ENCODE data around the gene CFAP251. TPM values are rescaled to one million over a fixed set of nuclear protein-coding genes. Genes with fewer than 3 reads are reported as not detected.
"Not testable (repeated sequence)": the region's sequence is repeated elsewhere in the genome, so short reads cannot be mapped to it uniquely, and the experiment has no call there.

CFAP251 gene
- polyA plus RNA-seq, 1 donor, result 1.3 TPM

DNA sequence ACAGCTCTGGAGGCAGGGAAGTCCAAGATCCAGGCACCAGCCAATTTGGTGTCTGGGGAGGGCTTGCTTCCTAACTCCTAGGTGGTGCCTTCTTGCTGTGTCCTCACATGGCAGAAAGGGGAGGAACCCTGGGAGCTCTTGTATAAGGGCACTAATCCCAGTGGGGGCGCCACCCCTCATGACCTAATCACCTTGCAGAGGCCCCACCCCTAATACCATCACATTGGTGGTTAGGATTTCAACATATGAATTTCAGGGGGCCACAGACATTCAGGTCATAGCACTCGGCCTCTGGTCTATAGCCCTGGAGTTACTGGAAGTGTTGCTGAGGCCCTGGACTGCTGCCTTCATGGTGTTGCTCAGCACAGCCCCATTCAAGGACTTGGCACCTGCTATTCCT, 15.2 kb upstream of the CFAP251 start:
- no peak for DNase-seq (ENCODE audit: low read depth)

- no peak for DNase-seq (ENCODE audit: low read depth)
These were observed 12.6 kb upstream of the CFAP251 start for GRCh38 chr12:121905746-121906145.

DNA sequence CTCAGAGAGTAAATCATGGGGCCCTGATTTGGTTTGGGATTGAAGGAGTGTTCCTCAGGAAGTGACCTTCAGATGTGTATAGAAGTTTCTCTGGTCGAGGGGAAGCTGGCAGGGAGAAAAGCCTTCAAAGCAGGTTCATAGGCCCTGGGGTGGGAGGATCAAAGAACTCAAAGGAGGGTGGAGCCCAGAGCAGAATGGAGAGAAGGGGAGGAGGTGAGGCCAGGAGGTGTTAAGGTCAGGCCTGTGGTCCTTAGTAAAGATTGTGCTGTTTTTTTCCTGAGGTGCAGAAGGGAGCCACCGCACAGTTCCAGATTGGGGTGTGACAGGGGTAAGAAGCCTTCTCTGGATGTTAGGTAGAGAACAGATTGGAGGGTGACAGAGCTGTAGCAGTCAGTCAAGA, 9.7 kb upstream of the CFAP251 start:
- no peak for DNase-seq (ENCODE audit: low read depth)

DNA sequence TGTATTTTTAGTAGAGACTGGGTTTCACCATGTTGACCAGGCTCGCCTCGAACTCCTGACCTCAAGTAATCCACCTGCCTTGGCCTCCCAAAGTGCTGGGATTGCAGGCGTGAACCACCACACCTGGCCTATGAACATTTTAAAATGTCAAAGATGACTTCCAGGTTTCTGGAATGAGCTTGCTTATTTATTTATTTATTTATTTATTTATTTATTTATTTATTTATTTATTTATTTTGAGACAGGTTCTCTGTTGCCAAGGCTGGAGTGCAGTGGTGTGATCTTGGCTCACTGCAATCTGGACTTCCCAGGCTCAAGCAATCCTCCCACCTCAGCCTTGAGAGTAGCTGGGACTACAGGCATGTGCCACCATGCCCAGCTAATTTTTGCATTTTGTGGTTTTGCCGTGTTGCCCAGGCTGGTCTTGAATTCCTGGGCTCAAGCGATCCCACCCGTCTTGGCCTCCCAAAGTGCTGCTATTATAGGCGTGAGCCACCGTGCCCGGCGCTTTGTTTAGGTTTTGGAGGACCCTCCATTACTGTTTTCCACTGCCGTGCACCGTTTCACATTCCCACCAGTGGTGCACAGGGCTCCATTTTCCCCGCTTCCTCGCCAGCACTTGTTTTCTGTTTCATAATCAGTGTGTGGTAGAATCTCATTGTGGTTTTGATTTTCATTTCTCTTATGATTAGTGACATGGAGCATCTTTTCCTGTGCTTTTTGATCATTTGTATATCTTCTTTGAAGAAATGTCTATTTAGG, 6.4 kb upstream of the CFAP251 start:
- DNase-seq (ENCODE audit: low read depth), result no peak

GRCh38 chr12:121915841-121916321, 2.5 kb upstream of the CFAP251 start:
- no peak for DNase-seq (ENCODE audit: low read depth)

DNA sequence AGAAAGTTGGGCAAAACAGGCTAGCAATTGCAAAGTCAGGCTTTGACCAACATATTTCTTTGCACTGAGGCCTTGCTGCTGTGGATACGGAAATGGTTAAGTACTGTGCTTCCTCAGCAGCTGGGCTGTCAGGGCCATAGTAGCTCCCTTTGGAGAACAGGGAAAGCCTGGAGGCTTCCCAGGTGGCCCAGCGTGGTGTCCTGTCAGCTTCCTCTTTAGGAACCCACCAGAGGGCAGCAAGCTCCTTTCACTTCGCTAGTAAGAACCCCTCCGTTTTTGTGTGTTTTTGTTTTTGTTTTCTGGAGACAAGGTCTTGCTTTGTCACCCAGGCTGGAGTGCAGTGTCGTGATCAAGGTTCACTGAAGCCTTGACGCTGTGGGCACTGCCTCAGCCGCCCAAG, 1.7 kb upstream of the CFAP251 start:
- no peak for DNase-seq (ENCODE audit: low read depth)

DNA sequence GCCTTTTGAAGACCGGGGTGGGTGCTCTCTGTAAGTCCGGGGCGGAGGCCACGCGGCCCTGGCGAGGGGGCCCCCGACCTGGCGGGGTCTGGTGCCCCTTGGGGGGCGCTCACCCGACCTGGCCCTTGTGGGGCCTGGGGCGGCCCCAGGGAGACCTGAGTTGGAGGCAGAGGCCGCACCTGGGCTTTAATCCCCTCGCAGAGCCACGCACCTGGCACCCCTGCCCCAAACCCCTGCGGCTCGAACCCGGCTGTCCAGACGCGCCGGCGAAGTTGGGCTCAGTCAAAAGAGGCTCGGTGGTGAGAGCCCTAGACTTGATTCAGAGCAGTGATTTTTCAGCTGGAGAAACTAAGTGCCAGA, 267 bp downstream of the CFAP251 start:
- DNase-seq (ENCODE audit: low read depth), result no peak

GRCh38 chr12:121921066-121921465, 2.7 kb downstream of the CFAP251 start:
- DNase-seq (ENCODE audit: low read depth), result no peak

DNA sequence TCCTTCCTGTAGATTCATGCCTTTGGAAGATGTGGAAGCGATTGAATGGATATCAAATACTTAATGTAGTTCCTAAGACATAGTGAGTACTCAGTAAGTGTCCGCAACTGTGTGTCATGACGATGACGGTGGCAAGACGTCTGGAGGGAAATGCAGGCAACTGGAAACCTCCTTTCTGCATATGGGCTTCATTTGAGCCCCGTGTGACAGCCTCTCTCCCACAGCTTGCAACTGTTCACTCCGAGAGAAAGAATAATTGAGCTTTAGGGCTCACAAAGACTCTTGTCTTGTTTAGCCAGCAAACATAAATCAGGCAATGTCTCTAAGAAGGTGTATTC, 6.9 kb downstream of the CFAP251 start:
- no peak for DNase-seq (ENCODE audit: low read depth)

DNA sequence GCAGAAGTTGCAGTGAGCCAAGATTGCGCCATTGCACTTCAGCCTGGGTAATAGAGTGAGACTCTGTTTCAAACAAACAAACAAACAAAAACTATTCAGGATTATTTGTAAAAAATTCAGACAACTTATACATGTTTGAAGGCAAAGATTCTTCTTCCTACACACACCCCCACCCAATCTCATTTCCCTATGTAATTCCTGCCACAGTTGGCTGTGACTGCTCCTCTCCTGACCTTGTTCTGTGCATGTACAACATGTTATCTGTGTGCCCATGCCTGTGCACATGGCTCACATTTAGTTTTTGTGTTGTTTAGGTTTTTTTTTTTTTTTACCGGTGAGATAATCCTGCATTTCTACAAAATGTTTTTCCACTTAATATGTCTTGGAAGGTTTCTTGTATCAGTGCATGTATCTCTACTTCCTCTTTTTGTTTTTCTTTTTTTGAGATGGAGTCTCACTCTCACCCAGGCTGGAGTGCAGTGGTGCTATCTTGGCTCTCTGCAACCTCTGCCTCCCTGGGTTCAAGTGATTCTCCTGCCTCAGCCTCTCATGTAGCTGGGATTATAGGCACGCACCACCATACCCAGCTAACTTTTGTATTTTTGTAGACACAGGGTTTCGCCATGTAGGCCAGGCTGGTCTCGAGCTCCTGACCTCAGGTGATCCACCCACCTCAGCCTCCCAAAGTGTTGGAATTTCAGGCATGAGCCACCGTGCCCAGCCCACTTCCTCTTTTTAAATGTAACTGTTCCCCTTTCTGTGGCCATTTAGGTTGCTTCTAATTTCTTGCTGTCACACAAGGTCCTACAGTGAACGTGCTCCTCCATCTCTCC, 8.7 kb downstream of the CFAP251 start:
- no peak for DNase-seq (ENCODE audit: low read depth)

- no peak for DNase-seq (ENCODE audit: low read depth)
These were observed 9.4 kb downstream of the CFAP251 start for GRCh38 chr12:121927813-121928212.

GRCh38 chr12:121929545-121929944, 11.2 kb downstream of the CFAP251 start:
- not testable (repeated sequence) for DNase-seq (ENCODE audit: low read depth)

- DNase-seq (ENCODE audit: low read depth), result no peak
These were observed 12.5 kb downstream of the CFAP251 start for GRCh38 chr12:121930862-121931261.

GRCh38 chr12:121932176-121932536, 13.8 kb downstream of the CFAP251 start:
- no peak for DNase-seq (ENCODE audit: low read depth)

DNA sequence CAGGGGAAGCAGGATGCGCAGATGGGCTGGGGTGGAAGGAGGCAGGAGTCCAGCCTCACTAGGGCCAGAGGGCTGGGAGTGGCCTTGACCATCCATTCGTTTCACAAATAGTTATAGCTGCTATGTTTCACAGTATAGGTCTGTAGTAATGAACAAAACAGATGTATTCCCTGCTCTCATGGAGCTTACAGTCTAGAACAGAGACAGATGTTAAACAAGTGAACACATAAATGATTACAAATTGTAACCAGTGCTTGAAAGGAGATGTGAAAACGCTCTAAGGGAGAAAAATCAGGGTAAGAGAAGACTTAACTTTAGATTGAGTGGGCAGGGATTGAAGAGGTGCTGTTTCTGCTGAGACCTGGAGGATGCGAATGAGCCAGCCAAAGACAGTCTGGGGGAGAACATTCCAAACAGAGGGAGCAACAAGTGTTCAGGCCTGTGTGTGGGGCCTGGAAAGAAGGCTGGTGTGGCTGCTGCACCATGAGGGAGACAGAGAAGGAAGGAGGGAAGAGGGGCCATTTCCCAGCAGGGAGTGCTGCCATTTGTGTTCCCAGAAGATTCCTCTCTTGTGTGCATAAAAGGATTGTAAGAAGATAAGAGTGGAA, 14.6 kb downstream of the CFAP251 start:
- no peak for DNase-seq (ENCODE audit: low read depth)

GRCh38 chr12:121933522-121934308, 15.3 kb downstream of the CFAP251 start:
- no peak for DNase-seq (ENCODE audit: low read depth)

DNA sequence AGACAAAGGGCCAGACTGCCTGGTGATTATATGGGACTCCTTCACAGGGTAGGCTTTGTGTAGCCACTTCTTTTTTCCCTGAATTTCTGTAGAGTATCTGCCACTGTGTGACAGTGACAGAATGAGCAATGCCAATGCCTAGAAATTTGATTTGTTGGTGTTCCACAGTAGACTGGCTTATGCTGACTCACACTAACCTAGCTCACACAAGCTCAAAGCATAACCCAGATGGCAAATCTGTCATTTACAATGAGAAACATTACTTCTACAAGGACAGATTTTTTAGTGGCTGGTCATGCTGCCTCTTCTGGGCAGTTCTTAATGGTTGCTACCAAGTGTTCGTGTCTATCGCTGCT, 15.9 kb downstream of the CFAP251 start:
- DNase-seq (ENCODE audit: low read depth), result no peak

DNA sequence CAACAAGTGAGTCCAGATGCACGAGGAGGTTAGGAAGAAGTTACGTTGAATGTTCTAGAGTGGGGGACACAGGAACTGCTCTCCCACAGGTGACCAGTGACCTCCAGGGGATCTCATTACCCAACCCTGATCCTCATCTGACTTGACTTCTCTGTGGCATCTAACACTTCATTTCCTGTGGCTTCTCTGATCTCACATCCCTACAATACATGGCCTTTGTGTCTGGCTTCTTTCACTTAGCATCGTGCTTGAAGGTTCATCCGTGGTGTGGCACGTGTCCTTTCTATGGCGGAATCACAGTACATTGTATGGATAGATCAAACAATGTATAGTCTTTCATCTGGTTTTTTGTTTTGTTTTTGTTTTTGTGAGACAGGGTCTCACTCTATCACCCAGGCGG, 19.3 kb downstream of the CFAP251 start:
- DNase-seq (ENCODE audit: low read depth), result no peak

DNA sequence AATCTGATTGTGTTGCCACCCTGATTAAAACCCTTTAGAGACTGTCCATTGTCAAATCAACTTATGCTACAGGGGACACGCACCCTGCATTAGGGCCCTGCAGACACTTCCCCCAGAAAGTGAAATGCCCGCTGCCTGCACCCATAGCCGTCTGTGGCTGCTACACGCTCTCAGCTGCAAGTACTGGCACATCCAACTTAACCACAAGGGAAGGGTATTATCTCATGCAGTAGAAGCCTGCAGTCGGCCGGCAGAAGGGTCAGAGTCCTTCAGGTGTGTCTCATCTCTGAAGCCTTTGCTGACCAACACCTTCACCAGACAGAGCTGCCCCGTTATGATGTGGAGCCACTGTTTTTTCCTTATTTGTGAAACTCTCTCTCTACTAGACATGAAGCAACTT, 20.8 kb downstream of the CFAP251 start:
- no peak for DNase-seq (ENCODE audit: low read depth)

- DNase-seq (ENCODE audit: low read depth), result no peak
These were observed 21.8 kb downstream of the CFAP251 start for GRCh38 chr12:121939992-121940766.

DNA sequence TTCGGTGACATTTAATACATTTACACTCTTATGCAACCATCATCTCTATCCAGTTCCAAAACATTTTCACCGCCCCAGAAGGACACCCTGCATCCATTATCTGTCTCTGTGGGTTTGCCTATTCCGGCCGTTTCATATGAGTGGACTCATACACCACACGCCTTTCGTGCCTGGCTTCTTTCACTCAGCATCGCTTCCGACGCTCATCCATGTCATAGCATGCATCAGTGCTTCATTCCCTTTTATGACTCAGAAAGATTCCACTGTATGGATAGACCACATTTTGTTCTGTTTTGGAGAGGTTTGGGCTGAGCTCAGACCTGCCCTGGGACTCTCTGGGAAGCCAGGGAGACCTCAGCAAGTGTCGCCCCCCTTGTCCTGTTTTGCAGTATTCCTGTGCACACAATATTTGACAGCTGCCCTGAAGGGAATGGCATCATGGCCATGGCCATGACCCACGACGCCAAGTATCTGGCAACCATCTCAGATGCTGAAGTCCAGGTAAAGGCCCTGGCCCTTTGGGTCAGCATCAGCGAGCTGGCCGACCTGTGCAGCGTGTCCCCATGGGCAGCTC, 23.8 kb downstream of the CFAP251 start:
- DNase-seq (ENCODE audit: low read depth), result no peak
